HG03565 (cell line): Measurements from ENCODE around the gene SRP9.
"Not testable (repeated sequence)": the region's sequence is repeated elsewhere in the genome, so short reads cannot be mapped to it uniquely, and the experiment has no call there.

Source experiments
- ATAC-seq: cut with Tn5 transposase; IDR thresholded peaks from one replicate; pipeline ENCODE4 v1.9.1; 2021; ENCODE audit warnings: mild to moderate bottlenecking, moderate library complexity; ENCODE audit not compliant: unreplicated experiment

SRP9 gene

GRCh38 chr1:225774281-225775147 is 3.1 kb upstream of the SRP9 start:
- ATAC-seq: no peak

- no peak for ATAC-seq
Measured at GRCh38 chr1:225776294-225776693, 1.3 kb upstream of the SRP9 start.

- ATAC-seq: no peak
Measured at GRCh38 chr1:225777058-225777582, 506 bp upstream of the SRP9 start.

GRCh38 chr1:225778337-225778669 is 677 bp downstream of the SRP9 start:
- ATAC-seq: no peak

- ATAC-seq: not testable (repeated sequence)
Measured at GRCh38 chr1:225779165-225779564, 1.5 kb downstream of the SRP9 start.

- ATAC-seq: no peak
Measured at GRCh38 chr1:225780134-225780533, 2.5 kb downstream of the SRP9 start.

- no peak for ATAC-seq
Measured at GRCh38 chr1:225780630-225781029, 3.0 kb downstream of the SRP9 start.

- ATAC-seq: not testable (repeated sequence)
Measured at GRCh38 chr1:225789142-225789541, 11.5 kb downstream of the SRP9 start.

- ATAC-seq: no peak
Measured at GRCh38 chr1:225794954-225795353, 17.3 kb downstream of the SRP9 start.

GRCh38 chr1:225796097-225796496 is 18.5 kb downstream of the SRP9 start:
- not testable (repeated sequence) for ATAC-seq

- ATAC-seq: not testable (repeated sequence)
Measured at GRCh38 chr1:225801146-225801545, 23.5 kb downstream of the SRP9 start.

- no peak for ATAC-seq
Measured at GRCh38 chr1:225806249-225806648, 28.6 kb downstream of the SRP9 start.

- not testable (repeated sequence) for ATAC-seq
Measured at GRCh38 chr1:225806736-225807135, 29.1 kb downstream of the SRP9 start.

GRCh38 chr1:225808136-225808535 is 30.5 kb downstream of the SRP9 start:
- no peak for ATAC-seq

GRCh38 chr1:225809842-225810578 is 32.4 kb downstream of the SRP9 start, which contains the start of gene EPHX1:
Gene EPHX1 (plus strand): TSS chr1:225810124. CDS start chr1:225828730, 18,606 bp downstream.
- peak; percentile 92 for ATAC-seq

- ATAC-seq: not testable (repeated sequence)
Measured at GRCh38 chr1:225810579-225811538, 33.2 kb downstream of the SRP9 start.

GRCh38 chr1:225811622-225812487 is 34.2 kb downstream of the SRP9 start:
- ATAC-seq: no peak

- no peak for ATAC-seq
Measured at GRCh38 chr1:225812488-225813213, 35.0 kb downstream of the SRP9 start.
